ENCODE data around the gene SEMA4D.

Gene SEMA4D

DNA sequence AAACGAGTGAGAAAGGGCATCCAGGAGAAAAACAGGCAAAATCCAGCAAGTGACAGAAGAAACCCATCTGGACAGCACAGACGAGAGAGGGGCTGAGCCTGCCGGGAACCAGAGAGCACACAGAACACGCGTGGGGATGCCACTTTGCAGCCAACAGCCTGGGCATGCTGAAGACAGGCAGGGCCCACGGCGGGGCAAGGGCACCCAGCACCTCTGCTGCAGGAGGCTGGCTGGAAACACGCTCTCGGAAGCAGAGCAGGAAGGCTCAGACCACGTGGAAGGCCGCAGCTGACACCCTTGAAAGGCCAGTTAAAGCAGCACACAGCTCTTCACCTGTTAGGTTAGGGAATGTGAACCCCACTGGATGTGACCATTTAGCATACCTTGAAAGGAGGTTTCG lies 103.5 kb downstream of the SEMA4D start:
- no peaks in the 10 kb centered on the region for H3K9me3 Mint-ChIP-seq
- peaks cover 65% of the 10 kb centered on the region for H3K36me3 Mint-ChIP-seq (ENCODE audit: low read depth)
- no peak for DNase-seq
- no peak for TF ChIP-seq CTCF (IDR thresholded peaks at IDR 0.05)
- H3K27me3 Mint-ChIP-seq (ENCODE audit: low read depth, poor library complexity): peaks cover 2% of the 10 kb centered on the region
- peaks cover 30% of the 10 kb centered on the region for H3K4me1 Mint-ChIP-seq
- H3K27ac Mint-ChIP-seq: peak overlapping the region; percentile 53
- H3K4me3 Mint-ChIP-seq: no peak overlapping the region

- H3K4me3 Mint-ChIP-seq: no peak overlapping the region
- TF ChIP-seq CTCF (IDR thresholded peaks at IDR 0.05): no peak
Measured at GRCh38 chr9:89391585-89391984, 106.3 kb downstream of the SEMA4D start.

GRCh38 chr9:89390578-89391116 lies 107.3 kb downstream of the SEMA4D start:
- peaks cover 25% of the 10 kb centered on the region for H3K4me1 Mint-ChIP-seq
- no peak overlapping the region for H3K27ac Mint-ChIP-seq
- H3K36me3 Mint-ChIP-seq (ENCODE audit: low read depth): peaks cover 70% of the 10 kb centered on the region
- H3K27me3 Mint-ChIP-seq (ENCODE audit: low read depth, poor library complexity): peaks cover 2% of the 10 kb centered on the region
- no peaks in the 10 kb centered on the region for H3K9me3 Mint-ChIP-seq
- no peak for DNase-seq
- TF ChIP-seq CTCF (IDR thresholded peaks at IDR 0.05): no peak
- H3K4me3 Mint-ChIP-seq: no peak overlapping the region

More at GRCh38 chr9:89391585-89391984, 106.3 kb downstream of the SEMA4D start:
- Mint-ChIP-seq H3K27ac (no peak overlapping the region), H3K36me3 (ENCODE audit: low read depth) (peaks cover 65% of the 10 kb centered on the region), H3K4me1 (peaks cover 32% of the 10 kb centered on the region), H3K27me3 (ENCODE audit: low read depth, poor library complexity) (peaks cover 2% of the 10 kb centered on the region), H3K9me3 (no peaks in the 10 kb centered on the region)
- DNase-seq: no peak

GRCh38 chr9:89390068-89390555 lies 107.8 kb downstream of the SEMA4D start:
- H3K9me3 Mint-ChIP-seq: no peaks in the 10 kb centered on the region
- no peak overlapping the region for H3K27ac Mint-ChIP-seq
- no peak for TF ChIP-seq CTCF (IDR thresholded peaks at IDR 0.05)

GRCh38 chr9:89388868-89389177 lies 109.1 kb downstream of the SEMA4D start:
- DNase-seq: no peak
- peaks cover 70% of the 10 kb centered on the region for H3K36me3 Mint-ChIP-seq (ENCODE audit: low read depth)
- no peak overlapping the region for H3K27ac Mint-ChIP-seq
- peaks cover 2% of the 10 kb centered on the region for H3K27me3 Mint-ChIP-seq (ENCODE audit: low read depth, poor library complexity)
- peaks cover 33% of the 10 kb centered on the region for H3K4me1 Mint-ChIP-seq
- TF ChIP-seq CTCF (IDR thresholded peaks at IDR 0.05): no peak
- no peaks in the 10 kb centered on the region for H3K9me3 Mint-ChIP-seq
- H3K4me3 Mint-ChIP-seq: no peak overlapping the region

More at GRCh38 chr9:89390068-89390555, 107.8 kb downstream of the SEMA4D start:
- Mint-ChIP-seq H3K4me3 (no peak overlapping the region), H3K4me1 (peaks cover 23% of the 10 kb centered on the region), H3K36me3 (ENCODE audit: low read depth) (peaks cover 70% of the 10 kb centered on the region), H3K27me3 (ENCODE audit: low read depth, poor library complexity) (peaks cover 2% of the 10 kb centered on the region)
- DNase-seq: no peak

All from nephron progenitor cell (in vitro differentiated cells).